Measurements from ENCODE around the gene UBE2F.
"Not testable (repeated sequence)": the region's sequence is repeated elsewhere in the genome, so short reads cannot be mapped to it uniquely, and the experiment has no call there.

UBE2F gene

DNA sequence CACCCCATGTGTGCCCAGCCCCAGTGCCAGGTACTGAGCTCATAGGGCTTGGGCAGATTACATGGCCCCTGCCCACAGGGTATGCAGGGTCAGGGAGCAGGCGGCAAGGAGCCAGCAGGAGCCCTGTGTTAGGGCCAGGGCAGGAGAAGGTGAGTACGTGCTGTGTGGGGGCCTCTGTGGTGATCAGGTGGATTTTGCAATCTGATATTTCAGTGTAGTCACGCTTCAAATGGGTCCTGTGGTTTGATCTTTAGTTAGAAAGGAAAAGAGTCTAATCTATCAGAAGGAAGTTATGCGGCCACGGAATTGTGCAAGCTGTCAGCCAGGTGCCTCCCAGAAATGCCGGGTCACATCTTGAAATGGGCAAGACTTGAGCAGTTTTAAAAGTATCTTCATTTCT lies 13.9 kb downstream of the UBE2F start:
- DNase-seq = peak; percentile 55 to 65

- not testable (repeated sequence) for DNase-seq
Observed at GRCh38 chr2:237981621-237982020, 14.8 kb downstream of the UBE2F start.

GRCh38 chr2:237982039-237982725 lies 15.4 kb downstream of the UBE2F start:
- DNase-seq = no peak

DNA sequence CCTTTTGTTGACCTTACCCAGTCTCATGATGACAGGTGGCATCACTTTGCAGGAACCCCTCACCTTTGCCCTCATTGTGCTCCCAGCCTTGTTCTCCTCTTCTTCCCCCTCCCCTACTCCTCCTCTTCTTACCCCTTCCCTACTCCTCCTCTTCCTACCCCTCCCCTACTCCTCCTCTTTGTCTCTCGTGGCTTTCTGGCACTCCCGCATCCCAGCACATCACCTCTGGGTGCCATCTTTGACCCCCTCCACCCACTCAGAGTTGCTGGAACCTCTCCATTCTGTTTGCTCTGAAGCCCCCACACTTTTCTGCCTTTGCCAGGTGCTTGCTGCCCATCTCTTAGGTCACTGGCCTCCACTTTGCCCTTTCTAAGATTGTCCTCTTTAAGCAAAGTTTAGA lies 17.1 kb downstream of the UBE2F start:
- DNase-seq = no peak

- DNase-seq = no peak
Observed at GRCh38 chr2:237987268-237987667, 20.5 kb downstream of the UBE2F start.

DNA sequence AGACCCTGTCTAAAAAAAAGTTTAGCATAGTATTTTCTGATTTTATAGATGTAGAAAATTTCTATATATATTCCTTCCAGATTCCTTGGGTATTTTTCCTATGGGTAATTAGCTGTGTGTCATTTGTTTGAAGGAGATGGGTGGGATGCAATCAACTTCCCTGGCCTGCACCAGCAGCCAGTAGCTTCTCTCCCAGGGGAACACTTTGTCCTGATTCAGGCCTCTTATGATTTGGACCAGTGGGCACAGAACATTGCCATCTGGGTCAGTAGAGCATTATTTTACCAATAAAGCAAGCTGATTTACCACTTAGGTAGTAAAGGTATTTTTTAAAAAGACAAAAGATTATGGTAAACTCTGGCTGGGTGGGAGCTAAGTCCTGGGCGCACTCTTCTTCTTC lies 26.9 kb downstream of the UBE2F start:
- DNase-seq = peak in 1 of 2 experiments; percentile 2

DNA sequence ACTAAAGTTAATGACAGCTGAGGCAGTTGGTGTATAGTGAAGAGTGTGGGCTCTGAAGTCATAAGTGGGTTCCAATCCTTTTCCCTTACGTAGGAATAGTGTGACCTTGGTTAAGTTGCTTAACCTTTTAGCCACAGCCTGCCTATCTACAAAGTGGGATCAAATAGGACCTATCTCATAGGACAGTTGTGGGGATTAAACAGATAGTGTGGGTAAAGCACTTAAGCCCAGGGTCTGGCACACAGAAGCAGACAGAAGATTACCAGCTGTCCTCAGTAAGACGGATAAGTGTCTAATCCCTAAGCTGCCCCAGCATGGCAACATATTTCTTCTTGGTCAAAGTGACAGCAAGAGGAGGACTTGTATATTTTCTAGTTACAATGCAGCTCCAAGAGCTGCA lies 28.2 kb downstream of the UBE2F start:
- peak in 1 of 2 experiments; percentile 7 for DNase-seq

DNA sequence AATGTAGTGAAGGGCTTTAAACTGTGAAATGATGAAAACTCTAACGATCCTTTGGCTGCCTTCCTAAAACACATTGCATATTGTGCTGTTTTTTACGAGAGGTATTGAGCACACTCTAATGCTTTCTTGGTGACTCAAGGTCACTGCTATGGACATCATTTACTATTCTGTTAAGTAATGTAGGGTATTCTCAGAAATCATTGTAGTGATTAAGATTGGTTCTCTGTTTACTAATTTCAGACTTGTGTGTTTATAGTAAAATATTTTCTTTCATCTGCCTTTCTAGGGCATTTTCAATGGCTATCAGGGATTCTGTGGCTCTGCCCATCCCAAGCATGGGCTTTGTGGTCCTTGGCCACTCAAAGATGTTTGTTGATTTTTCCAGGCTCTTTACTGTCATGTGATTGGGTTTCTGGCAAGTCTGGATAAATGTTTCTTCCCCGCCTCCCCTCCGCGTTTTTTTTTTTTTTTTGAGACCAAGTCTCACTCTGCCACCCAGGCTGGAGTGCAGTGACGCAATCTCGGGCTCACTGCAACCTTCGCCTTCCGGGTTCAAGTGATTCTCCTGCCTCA lies 29.3 kb downstream of the UBE2F start:
- peak in 1 of 2 experiments; percentile 16 for DNase-seq

- DNase-seq = no peak
Observed at GRCh38 chr2:237997521-237997920, 30.7 kb downstream of the UBE2F start.

GRCh38 chr2:237998530-237998929 lies 31.7 kb downstream of the UBE2F start:
- DNase-seq = peak in 1 of 2 experiments; percentile 22

DNA sequence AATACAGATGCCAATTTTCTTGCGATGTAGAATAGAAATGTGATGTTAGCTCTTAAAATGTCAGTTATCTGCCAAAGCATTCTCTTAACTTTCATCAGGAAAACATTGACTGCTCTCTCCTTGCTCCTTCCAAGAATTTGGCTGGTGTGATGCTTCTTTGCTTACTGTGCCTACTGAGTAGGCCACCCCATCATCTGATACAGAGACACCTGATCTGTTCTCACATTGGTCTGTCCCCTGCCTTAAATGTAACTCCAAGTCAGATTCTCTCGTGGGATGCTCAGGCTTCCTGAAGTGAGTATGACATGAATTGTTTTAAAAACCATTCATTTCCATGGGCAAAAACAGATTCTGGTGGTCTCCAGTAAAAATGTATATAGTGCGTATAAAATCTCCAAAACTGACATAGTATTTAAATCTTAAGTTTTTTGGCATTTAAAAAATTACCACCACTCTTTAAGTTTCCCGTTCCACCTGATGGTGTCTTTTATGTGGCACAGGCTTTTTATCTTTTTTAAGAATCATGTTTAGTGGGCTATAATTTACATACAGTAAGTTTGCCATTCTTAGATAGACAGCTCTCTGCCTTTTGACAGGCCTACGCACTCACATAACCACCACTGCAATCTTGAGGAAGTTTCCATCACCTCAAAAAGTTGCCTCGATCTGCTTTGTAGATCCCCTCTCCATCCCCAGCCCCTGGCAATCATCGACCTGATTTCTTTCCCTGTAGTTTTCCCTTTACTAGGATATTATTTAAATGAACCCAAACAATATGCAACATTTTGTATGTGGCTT lies 36.6 kb downstream of the UBE2F start:
- DNase-seq = peak in 1 of 2 experiments; percentile 31

- no peak for DNase-seq
Observed at GRCh38 chr2:238004077-238004830, 37.4 kb downstream of the UBE2F start.

GRCh38 chr2:238005528-238005927 lies 38.7 kb downstream of the UBE2F start:
- no peak for DNase-seq

GRCh38 chr2:238006510-238006909 lies 39.7 kb downstream of the UBE2F start:
- no peak for DNase-seq

- peak in 1 of 2 experiments; percentile 2 for DNase-seq
Observed at GRCh38 chr2:238007924-238008323, 41.1 kb downstream of the UBE2F start.

DNA sequence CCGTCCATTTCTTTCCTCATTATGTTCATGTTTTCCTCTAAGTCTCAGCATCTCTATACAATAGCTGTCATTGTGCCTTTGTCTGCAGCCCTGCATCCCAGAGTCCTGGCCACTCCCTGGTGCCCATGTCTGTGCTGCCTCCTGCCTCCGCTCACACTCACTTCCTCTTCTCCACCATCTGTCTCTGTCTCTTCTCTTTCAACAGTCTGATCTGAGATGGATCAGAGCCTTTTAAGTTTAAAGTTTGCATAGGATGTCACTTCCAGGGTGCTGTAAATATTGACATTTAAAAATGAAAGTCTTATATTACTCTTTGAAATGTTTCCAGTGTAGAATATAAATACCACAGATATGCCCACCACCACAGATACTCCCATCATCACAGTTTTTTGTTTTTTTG lies 42.7 kb downstream of the UBE2F start:
- peak in 1 of 2 experiments; percentile 15 for DNase-seq

DNA sequence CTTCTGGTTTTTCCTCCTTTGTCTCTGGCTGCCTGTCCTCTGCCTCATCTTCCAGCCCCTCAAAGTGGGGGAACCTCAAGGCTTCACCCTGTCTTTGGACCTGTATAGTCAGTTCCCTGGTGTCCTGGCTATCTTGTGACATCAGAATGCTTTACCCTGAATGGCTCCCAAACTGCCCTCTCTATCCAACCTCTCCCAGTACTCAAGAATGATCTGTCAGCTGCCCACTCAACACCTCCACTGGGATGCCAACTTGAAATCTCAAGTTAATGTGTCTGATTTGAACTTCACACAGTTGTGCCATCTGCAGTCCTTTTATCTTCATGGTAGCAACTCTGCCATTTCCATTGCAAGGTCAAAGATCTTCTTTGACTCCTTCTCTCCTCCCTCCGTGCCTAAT lies 43.8 kb downstream of the UBE2F start:
- no peak for DNase-seq

- DNase-seq = no peak
Observed at GRCh38 chr2:238013806-238014205, 47.0 kb downstream of the UBE2F start.

- DNase-seq = no peak
Observed at GRCh38 chr2:238015705-238016104, 48.9 kb downstream of the UBE2F start.

DNA sequence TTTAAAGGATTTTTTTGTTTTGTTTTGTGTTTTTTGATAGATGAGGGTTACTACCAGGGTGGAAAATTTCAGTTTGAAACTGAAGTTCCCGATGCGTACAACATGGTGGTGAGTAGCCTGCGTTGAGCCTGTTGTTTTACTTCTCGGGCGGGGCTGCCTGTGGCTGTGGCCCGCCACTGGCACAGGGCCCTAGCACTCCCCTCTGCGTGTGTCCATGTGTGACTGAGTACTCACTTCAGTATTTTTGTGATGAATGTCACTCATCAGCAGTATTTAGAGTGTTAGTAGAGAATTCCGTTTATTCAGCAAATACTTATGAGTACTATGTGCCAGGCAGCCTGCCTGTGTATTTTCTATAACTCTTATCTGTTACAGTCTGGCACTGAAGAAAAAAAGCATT lies 49.7 kb downstream of the UBE2F start:
- no peak for DNase-seq

DNA sequence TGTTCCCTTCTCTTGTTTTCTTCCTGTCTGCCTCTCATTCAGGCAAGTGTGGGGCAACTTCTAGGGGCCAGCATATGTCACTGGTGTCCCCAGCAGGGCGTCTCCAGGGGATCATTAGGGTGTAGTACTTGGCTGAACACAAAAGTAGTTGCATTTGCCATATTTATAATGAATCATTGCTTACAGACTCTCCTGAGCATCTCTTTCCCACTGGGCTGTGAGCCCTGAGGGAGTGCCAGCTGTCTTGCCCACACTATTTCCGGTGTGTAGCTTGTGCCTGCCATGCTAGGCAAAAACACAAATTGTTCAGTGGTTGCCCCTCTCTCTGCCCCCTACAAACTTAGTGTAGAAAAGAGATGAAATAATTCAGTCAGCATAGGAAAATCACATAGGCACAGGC lies 53.1 kb downstream of the UBE2F start:
- peak in 1 of 2 experiments; percentile 3 for DNase-seq

DNA sequence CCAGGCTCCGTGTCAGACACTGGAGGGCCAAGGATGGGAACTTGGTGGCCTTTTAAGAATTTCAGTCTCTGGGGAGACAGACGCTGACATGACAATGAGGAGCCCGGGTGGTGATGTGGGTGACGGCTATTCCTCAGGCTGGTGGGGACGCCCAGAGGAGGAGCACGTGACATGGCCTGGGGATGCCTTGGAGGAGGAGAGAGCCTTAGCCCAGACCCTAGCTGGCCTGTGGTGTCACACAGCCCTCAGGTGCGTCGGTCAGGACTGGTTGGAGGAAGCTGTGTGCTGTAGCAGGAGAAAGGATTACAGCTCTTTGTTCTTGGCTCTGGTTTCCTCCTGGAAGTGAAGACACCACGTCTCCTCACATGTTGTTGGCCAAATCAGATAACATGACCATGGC lies 54.0 kb downstream of the UBE2F start:
- peak in 1 of 2 experiments; percentile 11 for DNase-seq

DNA sequence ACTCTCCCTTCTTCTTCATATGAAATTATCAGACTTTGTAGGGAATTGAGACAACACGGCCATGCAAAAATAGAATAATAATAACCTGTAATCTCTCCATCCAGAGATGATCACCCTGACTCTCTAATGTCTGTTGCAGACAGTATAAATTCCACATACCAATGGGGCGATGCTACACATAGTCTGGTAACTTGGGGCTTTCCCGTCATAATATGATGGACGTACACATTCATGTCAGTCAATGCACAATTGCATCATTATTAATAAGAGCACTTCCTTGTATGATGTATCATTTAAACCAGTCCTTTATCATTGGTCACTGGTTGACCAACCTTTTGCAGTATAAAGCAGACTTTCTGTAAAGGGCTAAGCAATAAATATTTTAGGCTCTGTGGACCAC lies 54.5 kb downstream of the UBE2F start:
- DNase-seq = no peak

Measured in activated T-cell treated with anti-CD3 and anti-CD28 coated beads, Interleukin-2, amount 50 U/mL, for 48 hours (primary cell).